Stimulated activated CD4-positive, alpha-beta T cell treated with anti-CD3 and anti-CD28 coated beads, Interleukin-2, amount 100 ng/mL, for 48 hours (primary cell): ENCODE results near the gene SPHK1.

Experiments used
- DNase-seq, 2 donors: peaks; one replicate each; pipeline ENCODE4 v3.0.0-alpha.2; 2020

SPHK1 gene

GRCh38 chr17:76363107-76363842, 21.1 kb upstream of the SPHK1 start:
- DNase-seq, result no peak

GRCh38 chr17:76365256-76365903, 19.0 kb upstream of the SPHK1 start:
- DNase-seq, result no peak

GRCh38 chr17:76366247-76366646, 18.2 kb upstream of the SPHK1 start:
- no peak for DNase-seq

DNA sequence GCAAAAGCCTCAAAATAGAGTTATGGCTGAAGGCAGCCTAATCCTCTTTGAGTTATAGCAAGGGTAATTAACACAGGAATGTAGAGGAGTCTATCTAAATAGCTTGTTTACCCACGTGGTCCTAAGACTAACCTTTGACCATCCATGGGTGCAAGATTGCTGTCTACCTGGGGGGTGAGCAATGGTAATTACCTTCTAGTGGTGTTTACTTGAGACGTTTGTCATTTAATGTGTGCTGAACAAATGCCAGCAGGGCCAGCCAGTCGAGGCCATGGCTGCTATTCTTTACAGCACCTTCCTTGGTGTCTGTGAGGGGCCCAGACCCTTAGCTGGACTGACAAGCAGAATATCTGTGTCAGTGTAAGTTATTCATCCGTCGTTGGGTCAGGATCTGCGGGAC, 16.8 kb upstream of the SPHK1 start:
- DNase-seq, result no peak

DNA sequence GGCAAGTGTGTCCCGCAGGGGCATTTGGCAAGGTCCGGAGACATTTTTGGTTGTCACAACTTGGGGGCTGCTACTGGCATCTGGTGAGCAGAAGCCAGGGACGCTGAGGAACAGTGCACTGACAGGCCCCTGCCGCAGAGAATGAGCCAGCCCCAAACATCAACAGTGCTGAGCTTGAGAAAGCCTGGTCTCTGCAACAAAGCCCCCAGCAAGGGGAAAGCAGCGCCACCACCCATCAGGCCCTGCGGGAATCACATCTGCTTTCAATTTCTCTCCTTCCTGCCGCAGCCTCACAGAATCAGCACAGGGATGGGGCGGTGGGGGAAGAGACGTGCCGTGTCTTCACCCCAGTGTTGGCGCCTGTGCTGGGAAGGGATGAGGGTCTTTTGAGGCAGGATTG, 15.9 kb upstream of the SPHK1 start:
- no peak for DNase-seq

DNA sequence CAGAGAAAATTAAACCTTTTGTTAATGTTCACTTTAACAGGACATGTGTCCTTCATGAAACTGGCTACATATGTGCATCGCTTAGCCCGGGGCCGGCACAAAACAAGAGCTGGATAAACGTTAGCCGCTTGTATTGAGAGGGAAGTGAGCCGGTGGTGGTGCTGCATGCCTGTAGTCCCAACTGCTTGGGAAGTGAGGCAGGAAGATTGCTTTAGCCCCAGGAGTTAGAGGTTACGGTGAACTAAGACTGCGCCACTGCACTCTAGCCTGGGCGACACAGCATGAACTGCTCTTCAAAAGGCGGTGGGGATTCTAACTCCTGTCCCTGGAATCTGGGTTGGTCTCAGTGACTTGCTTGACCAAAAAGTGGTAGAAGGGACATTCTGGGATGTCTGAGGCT, 15.0 kb upstream of the SPHK1 start:
- no peak for DNase-seq

- DNase-seq, result no peak
Measured at GRCh38 chr17:76369804-76370203, 14.6 kb upstream of the SPHK1 start.

GRCh38 chr17:76370261-76370993, 14.0 kb upstream of the SPHK1 start:
- DNase-seq, result no peak

DNA sequence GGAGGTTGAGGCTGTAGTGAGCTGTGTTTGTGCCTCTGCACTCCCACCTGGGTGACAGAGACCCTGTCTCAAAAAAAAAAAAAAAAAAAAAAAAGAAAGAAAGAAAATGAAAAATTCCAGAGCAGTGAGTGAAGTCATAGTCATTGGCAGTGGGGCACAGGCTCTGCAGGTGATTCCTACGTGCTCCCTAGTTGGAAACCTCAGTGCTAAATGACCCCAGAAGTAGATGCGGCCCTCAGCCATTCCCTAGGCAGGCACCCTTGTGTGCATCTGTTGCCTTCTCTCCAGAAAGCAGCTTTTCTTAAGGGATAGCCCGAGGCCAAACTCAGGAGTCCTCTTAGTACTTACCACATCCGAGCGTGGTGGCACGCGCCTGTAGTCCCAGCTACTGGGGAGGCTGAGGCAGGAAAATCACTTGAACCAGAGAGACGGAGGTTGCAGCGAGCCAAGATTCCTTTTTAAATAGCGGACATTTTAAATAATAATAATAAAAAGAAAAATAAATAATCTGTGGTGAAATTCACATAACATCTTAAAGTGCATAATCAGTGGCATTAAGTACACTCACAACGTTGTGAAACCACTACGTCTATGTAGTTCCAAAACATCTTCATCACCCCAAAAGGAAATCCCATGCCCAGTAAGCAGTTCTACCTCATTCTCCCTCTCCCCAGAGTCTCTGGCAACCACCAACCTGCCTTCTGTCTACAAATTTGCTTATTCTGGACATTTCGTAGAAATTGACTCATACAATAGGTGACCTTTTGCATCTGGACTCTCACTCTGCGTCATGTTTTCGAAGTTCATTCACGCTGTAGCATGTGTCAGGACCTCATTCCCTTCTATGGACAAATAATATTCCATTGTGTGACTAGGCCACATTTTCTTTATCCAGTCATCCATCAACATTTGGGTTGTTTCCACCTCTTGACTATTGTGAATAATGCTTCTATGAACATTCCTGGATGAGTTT, 12.5 kb upstream of the SPHK1 start:
- no peak for DNase-seq

- no peak for DNase-seq
Measured at GRCh38 chr17:76376318-76377133, 7.9 kb upstream of the SPHK1 start.

DNA sequence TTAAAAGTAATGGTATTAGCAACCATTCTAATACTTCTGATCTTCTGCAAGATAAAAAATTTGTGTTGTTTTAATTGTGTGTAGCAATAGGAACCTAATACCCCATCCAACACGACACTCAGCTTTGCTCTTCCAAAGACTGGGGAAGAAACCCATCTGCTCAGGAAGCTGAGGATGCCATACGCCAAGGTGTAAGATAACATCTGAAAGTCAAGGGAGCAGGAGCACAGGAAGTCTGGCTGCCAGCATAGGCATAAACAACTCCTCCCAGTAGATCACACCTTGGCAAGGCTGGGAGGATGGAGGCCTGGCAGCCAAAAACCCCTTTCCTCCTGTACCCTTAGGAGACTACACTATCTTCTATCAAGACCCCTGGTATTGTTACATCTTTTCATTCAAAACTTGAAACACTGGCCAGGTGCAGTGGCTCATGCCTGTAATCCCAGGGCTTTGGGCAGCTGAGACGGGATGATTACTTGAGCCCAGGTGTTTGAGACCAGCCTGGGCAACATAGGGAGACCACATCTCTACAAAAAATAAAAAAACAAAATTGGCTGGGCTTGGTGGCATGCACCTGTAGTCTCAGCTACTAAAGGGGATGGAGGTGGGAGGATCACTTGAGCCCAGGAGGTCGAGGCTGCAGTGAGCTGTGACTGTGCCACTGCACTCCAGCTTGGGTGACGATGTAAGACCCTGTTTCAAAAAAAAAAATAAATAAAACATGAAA, 5.7 kb upstream of the SPHK1 start:
- DNase-seq, result no peak

- DNase-seq, result no peak
Measured at GRCh38 chr17:76379275-76379641, 5.2 kb upstream of the SPHK1 start.

DNA sequence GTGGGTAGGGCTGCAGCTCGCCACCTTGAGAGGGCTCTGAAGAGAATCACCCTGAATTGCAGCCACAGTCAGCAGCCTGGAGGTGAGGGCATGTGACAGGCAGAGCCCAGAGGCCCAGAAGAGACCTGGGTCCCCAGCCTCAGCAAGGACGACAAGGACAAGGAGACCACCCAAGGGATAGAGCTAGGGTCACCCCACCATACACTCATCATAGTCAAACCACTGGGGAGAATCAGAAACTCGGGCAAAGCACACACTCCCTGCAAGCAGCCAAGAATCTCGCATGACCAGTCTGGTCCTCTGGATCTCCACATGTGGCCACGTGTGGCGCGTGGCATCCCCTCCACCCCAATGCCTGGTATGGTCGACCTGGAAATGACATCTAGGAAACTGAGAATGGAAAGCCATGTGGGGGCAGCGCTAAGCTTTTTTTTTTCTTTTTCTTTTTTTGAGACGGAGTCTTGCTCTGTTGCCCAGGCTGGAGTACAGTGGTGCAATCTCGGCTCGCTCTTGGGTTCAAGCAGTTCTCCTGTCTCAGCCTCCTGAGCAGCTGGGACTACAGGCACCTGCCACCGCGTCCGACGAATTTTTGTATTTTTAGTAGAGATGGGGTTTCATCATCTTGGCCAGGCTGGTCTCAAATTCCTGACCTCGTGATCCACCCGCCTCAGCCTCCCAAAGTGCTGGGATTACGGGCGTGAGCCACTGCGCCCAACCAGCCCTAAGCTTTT, 4.6 kb upstream of the SPHK1 start:
- no peak for DNase-seq

- DNase-seq, result no peak
Measured at GRCh38 chr17:76381633-76382350, 2.6 kb upstream of the SPHK1 start.

DNA sequence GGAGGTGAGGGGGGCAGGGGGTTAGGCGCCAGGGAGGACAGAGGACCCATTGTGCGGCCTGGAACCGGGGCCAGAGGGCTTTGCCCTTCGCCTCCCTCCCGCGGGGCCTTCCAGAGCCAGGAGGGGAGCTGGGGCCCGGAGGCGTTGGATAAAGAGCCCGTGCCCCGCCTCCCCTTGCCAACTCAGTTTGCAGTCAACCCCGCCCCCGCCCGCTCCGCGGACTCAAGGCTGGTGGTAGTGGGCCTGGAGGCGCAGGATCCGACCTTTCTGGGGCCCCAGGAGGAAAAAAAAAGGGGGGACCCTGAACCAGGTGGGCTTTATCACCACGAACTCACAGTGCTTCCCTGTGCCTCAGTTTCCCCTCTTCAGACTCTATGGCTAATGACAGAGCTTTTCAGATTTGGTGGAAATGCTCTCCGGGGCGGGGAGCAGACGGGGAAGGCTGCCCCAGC, 2.0 kb upstream of the SPHK1 start:
- peak in 1 of 2 donors; percentile 21 for DNase-seq

GRCh38 chr17:76382803-76383545, 1.4 kb upstream of the SPHK1 start:
- peak; percentile 58 for DNase-seq

- peak in 1 of 2 donors; percentile 37 for DNase-seq
Measured at GRCh38 chr17:76383546-76384221, 725 bp upstream of the SPHK1 start.
